Liver (tissue), 9 donors: ENCODE results near the gene KCNK2. TPM values are rescaled to one million over a fixed set of nuclear protein-coding genes. Genes with fewer than 3 reads are reported as not detected.

Source experiments
- DNase-seq: peaks from one replicate; pipeline ENCODE4 v3.0.0-alpha.2; 2017; ENCODE audit warnings: low spot score
- H3K27ac ChIP-seq, 2 donors: one replicate each; pipeline ENCODE4 v1.7.0; 2013; ENCODE audit warnings: inconsistent platforms in 2 of 2, low read length in 2 of 2, control low read depth in 1 of 2, low read depth in 1 of 2, mild to moderate bottlenecking in 1 of 2
- H3K27me3 ChIP-seq, 4 donors: one replicate each; pipeline versions ENCODE4 v1.6.1 to v1.7.0; 2013; ENCODE audit warnings: low read length in 3 of 4, inconsistent platforms in 1 of 4, mild to moderate bottlenecking in 1 of 4, moderate library complexity in 1 of 4; ENCODE audit not compliant: control insufficient read depth in 4 of 4, insufficient read depth in 4 of 4
- H3K36me3 ChIP-seq, 4 donors: one replicate each; pipeline versions ENCODE4 v1.6.1 to v1.7.0; 2013; ENCODE audit warnings: low read length in 3 of 4, mild to moderate bottlenecking in 3 of 4, low read depth in 1 of 4, moderate library complexity in 1 of 4; ENCODE audit not compliant: control insufficient read depth in 4 of 4, insufficient read depth in 3 of 4
- H3K4me1 ChIP-seq, 4 donors: one replicate each; pipeline versions ENCODE4 v1.6.1 to v1.7.0; 2013; ENCODE audit warnings: low read length in 3 of 4, mild to moderate bottlenecking in 3 of 4, moderate library complexity in 1 of 4; ENCODE audit not compliant: control insufficient read depth in 4 of 4, insufficient read depth in 4 of 4
- H3K4me3 ChIP-seq, 3 donors: one replicate each; pipeline versions ENCODE4 v1.6.1 to v1.7.0; 2013; ENCODE audit warnings: low read length in 3 of 3, control low read depth in 1 of 3, low read depth in 1 of 3, mild to moderate bottlenecking in 1 of 3
- H3K9ac ChIP-seq, 2 donors: one replicate each; pipeline ENCODE4 v1.7.0; 2013; ENCODE audit warnings: low read length in 2 of 2, mild to moderate bottlenecking in 2 of 2, moderate library complexity in 2 of 2, control low read depth in 1 of 2, low read depth in 1 of 2
- H3K9me3 ChIP-seq, 4 donors: one replicate each; pipeline versions ENCODE4 v1.6.1 to v1.7.0; 2013; ENCODE audit warnings: low read length in 3 of 4; ENCODE audit not compliant: control insufficient read depth in 4 of 4
- EGR1 ChIP-seq, 2 donors: IDR thresholded peaks; 2 replicates each; pipeline ENCODE4 v1.6.1; 2016 to 2018; ENCODE audit warnings: antibody characterized with exemption in 2 of 2, low read depth in 2 of 2
- FOXA2 ChIP-seq: IDR thresholded peaks from 2 replicates; pipeline ENCODE4 v1.6.1; 2016; ENCODE audit warnings: antibody characterized with exemption
- GABPA ChIP-seq, 2 donors: IDR thresholded peaks in 1 of 2; conservative IDR thresholded peaks in 1 of 2; 2 replicates each; pipeline ENCODE4 v1.6.1; 2016; ENCODE audit warnings: antibody characterized with exemption in 2 of 2, mild to moderate bottlenecking in 1 of 2, moderate library complexity in 1 of 2
- HNF4A ChIP-seq, 2 donors: conservative IDR thresholded peaks; 2 replicates each; pipeline ENCODE4 v1.6.1; 2016; ENCODE audit warnings: antibody characterized with exemption in 2 of 2, mild to moderate bottlenecking in 2 of 2
- HNF4G ChIP-seq: IDR thresholded peaks from 2 replicates; pipeline ENCODE4 v1.6.1; 2016; ENCODE audit warnings: antibody characterized with exemption
- JUND ChIP-seq, 2 donors: IDR thresholded peaks; 2 replicates each; pipeline ENCODE4 v1.6.1; 2016; ENCODE audit warnings: antibody characterized with exemption in 2 of 2
- NR2F2 ChIP-seq: IDR thresholded peaks from 2 replicates; pipeline ENCODE4 v1.6.1; 2016; ENCODE audit warnings: antibody characterized with exemption
- RAD21 ChIP-seq, 2 donors: IDR thresholded peaks; 2 replicates each; pipeline ENCODE4 v1.6.1; 2016; ENCODE audit warnings: antibody characterized with exemption in 2 of 2, mild to moderate bottlenecking in 2 of 2
- RXRA ChIP-seq, 2 donors: IDR thresholded peaks; 2 replicates each; pipeline ENCODE4 v1.6.1; 2017 to 2018; ENCODE audit warnings: antibody characterized with exemption in 2 of 2, mild to moderate bottlenecking in 1 of 2
- SP1 ChIP-seq: IDR thresholded peaks from 2 replicates; pipeline ENCODE4 v1.6.1; 2018; ENCODE audit warnings: antibody characterized with exemption, mild to moderate bottlenecking
- TAF1 ChIP-seq: conservative IDR thresholded peaks from 2 replicates; pipeline ENCODE4 v1.6.1; 2016; ENCODE audit warnings: antibody characterized with exemption, mild to moderate bottlenecking
- YY1 ChIP-seq: IDR thresholded peaks from 2 replicates; pipeline ENCODE4 v1.6.1; 2016; ENCODE audit warnings: antibody characterized with exemption, mild to moderate bottlenecking
- WGBS: extraction: QIAGEN DNeasy Blood & Tissue Kit; methylation state at CpG from one replicate; pipeline ENCODE4 v1.1.7; 2013; 5-methylcytosine and 5-hydroxymethylcytosine counted together
- polyA plus RNA-seq, 2 donors: library from polyadenylated mRNA; stranded (reverse) in 1 of 2; unstranded in 1 of 2; fragments of 200-250 nt in 1 of 2; fragments of >200 nt in 1 of 2; fragmentation: Nextera tagmentation in 1 of 2; extraction: Ambion mirVana in 1 of 2; gene quantifications; one replicate each; pipeline versions ENCODE4 v1.2.1 to v1.2.3, GENCODE V29; 2013 to 2015
- total RNA-seq, 2 donors: library from RNA; depleted of rRNA; stranded (reverse); fragments of >200 nt; gene quantifications; one replicate each; pipeline ENCODE4 v1.2.3, GENCODE V29; 2014
- TF ChIP-seq, protein P1 (sequence below): IDR thresholded peaks from 2 replicates; pipeline ENCODE4 v1.6.1; 2016; ENCODE audit warnings: antibody characterized with exemption
- TF ChIP-seq, protein P2 (sequence below): IDR thresholded peaks from 2 replicates; pipeline ENCODE4 v1.6.1; 2016; ENCODE audit warnings: antibody characterized with exemption, mild to moderate bottlenecking
- TF ChIP-seq, protein P3 (sequence below): IDR thresholded peaks from 2 replicates; pipeline ENCODE4 v1.6.1; 2016; ENCODE audit warnings: antibody characterized with exemption
- TF ChIP-seq, protein P4 (sequence below): fragments of 150-350 bp; IDR thresholded peaks from 2 replicates; pipeline ENCODE4 v1.5.1; 2017; ENCODE audit warnings: improper control_type of control experiment, low read depth, low read length; ENCODE audit not compliant: missing input control
- TF ChIP-seq, protein P5 (sequence below): IDR thresholded peaks from 2 replicates; pipeline ENCODE4 v1.6.1; 2016; ENCODE audit warnings: antibody characterized with exemption
- donor health status: healthy.
- donor health status: healthy.
- donor health status: healthy.
- donor health status: healthy.
- donor health status: healthy.

The KCNK2 gene
- total and polyA plus RNA-seq, 4 donors, result 0.01 to 0.08 TPM; not detected in 2

DNA sequence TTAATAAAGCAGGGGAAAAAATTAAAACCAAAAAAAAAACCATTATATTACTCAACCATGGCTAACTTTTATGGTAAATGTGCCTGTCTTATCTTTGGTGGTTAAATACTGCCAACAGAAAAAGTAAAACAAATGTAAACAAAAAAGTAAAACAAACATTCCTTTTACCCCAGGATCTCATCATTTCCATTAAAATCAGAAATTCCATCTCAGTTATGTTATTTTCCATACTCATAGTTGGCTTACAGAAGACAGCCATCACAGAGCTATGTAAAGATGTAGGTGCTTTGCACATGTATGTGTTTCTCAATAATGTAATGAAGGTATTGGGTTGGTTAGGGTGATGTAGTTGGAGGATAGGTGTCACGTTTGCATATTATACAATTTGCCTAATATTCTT is 185.0 kb downstream of the KCNK2 start:
- Histone ChIP-seq H3K4me1 (no peaks in the 10 kb centered on the region), H3K9me3 (no peaks in the 10 kb centered on the region), H3K27me3 (no peaks in the 10 kb centered on the region), H3K4me3 (no peak overlapping the region), H3K9ac (no peak overlapping the region), H3K27ac (no peak overlapping the region), H3K36me3 (no peaks in the 10 kb centered on the region)
- WGBS, result 49% methylated on average over 1 of the region's 1 CpG
- no peak for DNase-seq
- TF ChIP-seq, protein P1, sequence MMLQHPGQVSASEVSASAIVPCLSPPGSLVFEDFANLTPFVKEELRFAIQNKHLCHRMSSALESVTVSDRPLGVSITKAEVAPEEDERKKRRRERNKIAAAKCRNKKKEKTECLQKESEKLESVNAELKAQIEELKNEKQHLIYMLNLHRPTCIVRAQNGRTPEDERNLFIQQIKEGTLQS, result no peak
- TF ChIP-seq, protein P2, sequence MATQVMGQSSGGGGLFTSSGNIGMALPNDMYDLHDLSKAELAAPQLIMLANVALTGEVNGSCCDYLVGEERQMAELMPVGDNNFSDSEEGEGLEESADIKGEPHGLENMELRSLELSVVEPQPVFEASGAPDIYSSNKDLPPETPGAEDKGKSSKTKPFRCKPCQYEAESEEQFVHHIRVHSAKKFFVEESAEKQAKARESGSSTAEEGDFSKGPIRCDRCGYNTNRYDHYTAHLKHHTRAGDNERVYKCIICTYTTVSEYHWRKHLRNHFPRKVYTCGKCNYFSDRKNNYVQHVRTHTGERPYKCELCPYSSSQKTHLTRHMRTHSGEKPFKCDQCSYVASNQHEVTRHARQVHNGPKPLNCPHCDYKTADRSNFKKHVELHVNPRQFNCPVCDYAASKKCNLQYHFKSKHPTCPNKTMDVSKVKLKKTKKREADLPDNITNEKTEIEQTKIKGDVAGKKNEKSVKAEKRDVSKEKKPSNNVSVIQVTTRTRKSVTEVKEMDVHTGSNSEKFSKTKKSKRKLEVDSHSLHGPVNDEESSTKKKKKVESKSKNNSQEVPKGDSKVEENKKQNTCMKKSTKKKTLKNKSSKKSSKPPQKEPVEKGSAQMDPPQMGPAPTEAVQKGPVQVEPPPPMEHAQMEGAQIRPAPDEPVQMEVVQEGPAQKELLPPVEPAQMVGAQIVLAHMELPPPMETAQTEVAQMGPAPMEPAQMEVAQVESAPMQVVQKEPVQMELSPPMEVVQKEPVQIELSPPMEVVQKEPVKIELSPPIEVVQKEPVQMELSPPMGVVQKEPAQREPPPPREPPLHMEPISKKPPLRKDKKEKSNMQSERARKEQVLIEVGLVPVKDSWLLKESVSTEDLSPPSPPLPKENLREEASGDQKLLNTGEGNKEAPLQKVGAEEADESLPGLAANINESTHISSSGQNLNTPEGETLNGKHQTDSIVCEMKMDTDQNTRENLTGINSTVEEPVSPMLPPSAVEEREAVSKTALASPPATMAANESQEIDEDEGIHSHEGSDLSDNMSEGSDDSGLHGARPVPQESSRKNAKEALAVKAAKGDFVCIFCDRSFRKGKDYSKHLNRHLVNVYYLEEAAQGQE, result no peak
- TF ChIP-seq NR2F2 (no peak), RAD21 (IDR thresholded peaks at IDR 0.05) (no peak), FOXA2 (no peak), HNF4G (no peak), HNF4A (conservative IDR thresholded peaks at IDR 0.05) (no peak)
- TF ChIP-seq, protein P3, sequence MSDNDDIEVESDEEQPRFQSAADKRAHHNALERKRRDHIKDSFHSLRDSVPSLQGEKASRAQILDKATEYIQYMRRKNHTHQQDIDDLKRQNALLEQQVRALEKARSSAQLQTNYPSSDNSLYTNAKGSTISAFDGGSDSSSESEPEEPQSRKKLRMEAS, result no peak
- TF ChIP-seq, protein P4, sequence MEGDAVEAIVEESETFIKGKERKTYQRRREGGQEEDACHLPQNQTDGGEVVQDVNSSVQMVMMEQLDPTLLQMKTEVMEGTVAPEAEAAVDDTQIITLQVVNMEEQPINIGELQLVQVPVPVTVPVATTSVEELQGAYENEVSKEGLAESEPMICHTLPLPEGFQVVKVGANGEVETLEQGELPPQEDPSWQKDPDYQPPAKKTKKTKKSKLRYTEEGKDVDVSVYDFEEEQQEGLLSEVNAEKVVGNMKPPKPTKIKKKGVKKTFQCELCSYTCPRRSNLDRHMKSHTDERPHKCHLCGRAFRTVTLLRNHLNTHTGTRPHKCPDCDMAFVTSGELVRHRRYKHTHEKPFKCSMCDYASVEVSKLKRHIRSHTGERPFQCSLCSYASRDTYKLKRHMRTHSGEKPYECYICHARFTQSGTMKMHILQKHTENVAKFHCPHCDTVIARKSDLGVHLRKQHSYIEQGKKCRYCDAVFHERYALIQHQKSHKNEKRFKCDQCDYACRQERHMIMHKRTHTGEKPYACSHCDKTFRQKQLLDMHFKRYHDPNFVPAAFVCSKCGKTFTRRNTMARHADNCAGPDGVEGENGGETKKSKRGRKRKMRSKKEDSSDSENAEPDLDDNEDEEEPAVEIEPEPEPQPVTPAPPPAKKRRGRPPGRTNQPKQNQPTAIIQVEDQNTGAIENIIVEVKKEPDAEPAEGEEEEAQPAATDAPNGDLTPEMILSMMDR, result no peak

DNA sequence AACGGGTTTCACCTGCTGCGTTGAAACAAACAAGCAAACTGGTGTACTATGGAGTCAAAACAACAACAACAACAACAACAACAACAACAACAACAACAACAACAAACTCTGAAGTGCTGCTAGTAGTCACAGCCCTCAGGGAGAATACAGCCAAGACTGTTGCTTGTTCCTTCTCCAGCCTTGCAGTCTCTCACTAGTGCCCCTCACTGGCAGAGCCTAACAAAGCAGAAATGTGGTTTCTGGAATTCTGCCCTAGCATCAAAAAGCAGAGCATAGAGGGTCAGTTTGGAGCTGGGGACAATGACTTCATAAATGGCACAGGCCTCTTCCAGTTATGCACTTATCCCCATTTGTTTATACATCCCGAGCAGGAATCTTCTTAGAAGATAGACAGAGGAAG is 187.4 kb downstream of the KCNK2 start:
- Histone ChIP-seq H3K4me3 (no peak overlapping the region), H3K9me3 (no peaks in the 10 kb centered on the region), H3K9ac (no peak overlapping the region), H3K27me3 (no peaks in the 10 kb centered on the region), H3K27ac (no peak overlapping the region), H3K36me3 (no peaks in the 10 kb centered on the region), H3K4me1 (no peaks in the 10 kb centered on the region)
- WGBS, result 38% methylated on average over 3 of the region's 3 CpGs
- DNase-seq, result no peak
- TF ChIP-seq, protein P5, sequence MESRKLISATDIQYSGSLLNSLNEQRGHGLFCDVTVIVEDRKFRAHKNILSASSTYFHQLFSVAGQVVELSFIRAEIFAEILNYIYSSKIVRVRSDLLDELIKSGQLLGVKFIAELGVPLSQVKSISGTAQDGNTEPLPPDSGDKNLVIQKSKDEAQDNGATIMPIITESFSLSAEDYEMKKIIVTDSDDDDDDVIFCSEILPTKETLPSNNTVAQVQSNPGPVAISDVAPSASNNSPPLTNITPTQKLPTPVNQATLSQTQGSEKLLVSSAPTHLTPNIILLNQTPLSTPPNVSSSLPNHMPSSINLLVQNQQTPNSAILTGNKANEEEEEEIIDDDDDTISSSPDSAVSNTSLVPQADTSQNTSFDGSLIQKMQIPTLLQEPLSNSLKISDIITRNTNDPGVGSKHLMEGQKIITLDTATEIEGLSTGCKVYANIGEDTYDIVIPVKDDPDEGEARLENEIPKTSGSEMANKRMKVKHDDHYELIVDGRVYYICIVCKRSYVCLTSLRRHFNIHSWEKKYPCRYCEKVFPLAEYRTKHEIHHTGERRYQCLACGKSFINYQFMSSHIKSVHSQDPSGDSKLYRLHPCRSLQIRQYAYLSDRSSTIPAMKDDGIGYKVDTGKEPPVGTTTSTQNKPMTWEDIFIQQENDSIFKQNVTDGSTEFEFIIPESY, result no peak
- no peak for TF ChIP-seq FOXA2
- TF ChIP-seq TAF1, result no peak
- TF ChIP-seq YY1, result no peak
- no peak for TF ChIP-seq JUND (IDR thresholded peaks at IDR 0.05)
- TF ChIP-seq, protein P3, result no peak
- TF ChIP-seq, protein P4, result no peak
- no peak for TF ChIP-seq SP1
- TF ChIP-seq HNF4G, result no peak
- no peak for TF ChIP-seq EGR1 (IDR thresholded peaks at IDR 0.05; ENCODE audit: low read depth in 2 of 2)
- TF ChIP-seq HNF4A (conservative IDR thresholded peaks at IDR 0.05), result no peak
- TF ChIP-seq, protein P1, result no peak
- TF ChIP-seq NR2F2, result no peak
- TF ChIP-seq, protein P2, result no peak
- no peak for TF ChIP-seq RXRA (IDR thresholded peaks at IDR 0.05)
- no peak for TF ChIP-seq GABPA (IDR thresholded peaks at IDR 0.05 in 1 of 2, conservative IDR thresholded peaks at IDR 0.05 in 1 of 2)
